Measurements from ENCODE around the gene SPDYE1.
"Not testable (repeated sequence)": the region's sequence is repeated elsewhere in the genome, so short reads cannot be mapped to it uniquely, and the experiment has no call there.

DNA sequence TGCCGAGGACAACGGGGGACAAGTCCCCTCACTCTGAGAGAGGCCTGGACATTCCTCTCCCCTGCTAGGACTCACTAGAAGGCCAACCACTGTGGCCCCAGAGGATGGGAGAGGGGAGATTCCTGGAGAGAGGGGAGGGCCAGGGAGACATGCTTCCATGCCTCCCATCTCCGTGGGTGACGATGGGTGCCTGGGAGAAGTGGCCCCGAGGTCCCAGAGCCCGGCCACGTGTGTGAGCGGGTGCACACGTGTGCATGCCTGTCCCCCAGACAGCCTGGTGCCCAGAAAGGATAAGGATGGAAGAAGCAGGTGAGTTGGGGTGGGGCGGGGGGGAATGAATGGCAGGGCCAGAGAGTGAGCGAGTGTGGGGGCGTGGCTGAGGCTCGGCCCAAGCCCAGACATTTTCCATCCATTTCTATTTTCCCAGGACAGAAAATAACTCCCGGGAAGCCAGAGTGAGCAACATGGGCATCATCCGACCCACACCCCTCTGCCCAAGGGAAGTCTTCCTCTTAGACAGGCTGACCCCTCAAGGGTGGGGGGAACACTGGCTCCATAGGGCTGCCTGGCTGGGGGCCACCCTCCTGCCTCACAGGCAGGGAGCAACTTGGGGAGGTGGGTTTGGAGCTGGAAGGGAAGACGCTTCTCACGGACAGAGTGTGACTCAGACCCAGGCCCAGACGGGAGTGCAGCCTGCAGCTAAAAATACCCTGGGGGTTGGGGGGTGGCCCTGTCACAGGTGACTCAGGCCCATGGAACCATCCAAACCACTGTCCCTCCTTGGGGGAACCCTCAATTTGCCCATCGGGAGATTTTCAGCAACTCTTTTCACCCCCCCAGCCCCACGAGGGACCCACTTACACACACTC is 29.3 kb upstream of the SPDYE1 start:
- TF ChIP-seq, protein P1, sequence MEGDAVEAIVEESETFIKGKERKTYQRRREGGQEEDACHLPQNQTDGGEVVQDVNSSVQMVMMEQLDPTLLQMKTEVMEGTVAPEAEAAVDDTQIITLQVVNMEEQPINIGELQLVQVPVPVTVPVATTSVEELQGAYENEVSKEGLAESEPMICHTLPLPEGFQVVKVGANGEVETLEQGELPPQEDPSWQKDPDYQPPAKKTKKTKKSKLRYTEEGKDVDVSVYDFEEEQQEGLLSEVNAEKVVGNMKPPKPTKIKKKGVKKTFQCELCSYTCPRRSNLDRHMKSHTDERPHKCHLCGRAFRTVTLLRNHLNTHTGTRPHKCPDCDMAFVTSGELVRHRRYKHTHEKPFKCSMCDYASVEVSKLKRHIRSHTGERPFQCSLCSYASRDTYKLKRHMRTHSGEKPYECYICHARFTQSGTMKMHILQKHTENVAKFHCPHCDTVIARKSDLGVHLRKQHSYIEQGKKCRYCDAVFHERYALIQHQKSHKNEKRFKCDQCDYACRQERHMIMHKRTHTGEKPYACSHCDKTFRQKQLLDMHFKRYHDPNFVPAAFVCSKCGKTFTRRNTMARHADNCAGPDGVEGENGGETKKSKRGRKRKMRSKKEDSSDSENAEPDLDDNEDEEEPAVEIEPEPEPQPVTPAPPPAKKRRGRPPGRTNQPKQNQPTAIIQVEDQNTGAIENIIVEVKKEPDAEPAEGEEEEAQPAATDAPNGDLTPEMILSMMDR (IDR thresholded peaks at IDR 0.05) = not testable (repeated sequence)
- not testable (repeated sequence) for TF ChIP-seq POLR2A (IDR thresholded peaks at IDR 0.05); EP300 (IDR thresholded peaks at IDR 0.05; ENCODE audit: low read depth); POLR2AphosphoS5 (IDR thresholded peaks at IDR 0.05)

Measured in transverse colon (tissue), 4 donors.